Kidney (tissue), 14 donors: ENCODE measurements around the gene LYZL4. TPM values are rescaled to one million over a fixed set of nuclear protein-coding genes. Genes with fewer than 3 reads are reported as not detected.

Experiments
- DNase-seq, 5 donors: peaks; one replicate each; pipeline ENCODE4 v3.0.0-alpha.2; 2013 to 2020
- FAIRE-seq: peaks from 2 replicates; lab custom pipeline; 2012; peaks lifted over from hg19 to GRCh38; lab: Jason Lieb, UNC
- H3K27ac ChIP-seq, 2 donors: one replicate each; pipeline ENCODE4 v1.7.0; 2013; ENCODE audit warnings: low read depth in 2 of 2, low read length in 2 of 2, inconsistent platforms in 1 of 2
- H3K27me3 ChIP-seq: one replicate; pipeline ENCODE4 v1.7.1; 2013; ENCODE audit warnings: low read length, inconsistent platforms; ENCODE audit not compliant: control insufficient read depth, insufficient read depth
- H3K36me3 ChIP-seq, 3 donors: one replicate each; pipeline versions ENCODE4 v1.7.0 to v1.7.1; 2013; ENCODE audit warnings: low read length in 3 of 3, control low read depth in 1 of 3, inconsistent platforms in 1 of 3; ENCODE audit not compliant: insufficient read depth in 3 of 3, control insufficient read depth in 2 of 3
- H3K4me1 ChIP-seq, 3 donors: one replicate each; pipeline versions ENCODE4 v1.7.0 to v1.7.1; 2013; ENCODE audit warnings: low read length in 3 of 3, inconsistent platforms in 1 of 3, low read depth in 1 of 3; ENCODE audit not compliant: control insufficient read depth in 2 of 3, insufficient read depth in 2 of 3
- H3K4me3 ChIP-seq, 3 donors: one replicate each; pipeline versions ENCODE4 v1.7.0 to v1.8.1; 2013; ENCODE audit warnings: low read length in 3 of 3, control low read depth in 1 of 3, inconsistent platforms in 1 of 3
- H3K9ac ChIP-seq, 3 donors: one replicate each; pipeline versions ENCODE4 v1.7.0 to v1.7.1; 2013; ENCODE audit warnings: low read length in 3 of 3, control low read depth in 1 of 3, inconsistent platforms in 1 of 3
- H3K9me3 ChIP-seq, 3 donors: one replicate each; pipeline versions ENCODE4 v1.7.0 to v1.7.1; 2013; ENCODE audit warnings: low read length in 3 of 3, control low read depth in 1 of 3, inconsistent platforms in 1 of 3; ENCODE audit not compliant: control insufficient read depth in 2 of 3, insufficient read depth in 1 of 3
- CTCF ChIP-seq: IDR thresholded peaks from 3 replicates; pipeline ENCODE4 v1.5.1; 2012; ENCODE audit warnings: mild to moderate bottlenecking, moderate library complexity, borderline replicate concordance; ENCODE audit not compliant: insufficient read depth; ENCODE audit errors: extremely low read depth
- intact Hi-C: fragments of 100-400 bp; cut with DNase I; formaldehyde crosslinking; loops from one replicate; pipeline ENCODE4 v1.11.1; 2022
- polyA plus RNA-seq: library from polyadenylated mRNA; stranded (reverse); fragments of 350-450 nt; fragmentation: Illumina TruSeq; extraction: RNeasy Lipid Tissue Mini Kit (QIAGEN cat#74804); gene quantifications from one replicate; pipeline ENCODE4 v1.2.3, GENCODE V29; 2014; ENCODE audit warnings: low read depth, low replicate concordance; ENCODE audit not compliant: insufficient read depth
- total RNA-seq: library from RNA; stranded (reverse); fragmentation: NEBNext Ultra II Directional; extraction: Animal tissue kit (Norgen Biotek cat#: 25700); gene quantifications from one replicate; pipeline ENCODE4 v1.2.1, GENCODE V29; 2021
- donor health status: control.
- donor health status: control.
- donor health status: control.
- donor health status: control.
- donor health status: control.
- donor health status: DM: yes; HTN: yes; CAD: no.
- donor health status: Normal renal cell carcinoma (clear cell type).

LYZL4 gene
- total and polyA plus RNA-seq, 2 donors from 2014 or later: not detected

GRCh38 chr3:42428830-42429229 is 18.4 kb upstream of the LYZL4 start:
- TF ChIP-seq CTCF: no peak
- no peak for DNase-seq
- Histone ChIP-seq H3K4me3 (no peak overlapping the region), H3K36me3 (no peaks in the 10 kb centered on the region), H3K9me3 (peaks cover 0 to 11% (median 0%) of the 10 kb centered on the region in 3 donors), H3K4me1 (no peaks in the 10 kb centered on the region), H3K27ac (no peak overlapping the region), H3K27me3 (no peaks in the 10 kb centered on the region), H3K9ac (no peak overlapping the region)
- intact Hi-C loops: no loop called here
- no peak for FAIRE-seq

- H3K27ac ChIP-seq: no peak overlapping the region
- no peak overlapping the region for H3K4me3 ChIP-seq
- intact Hi-C loops: no loop called here
- H3K4me1 ChIP-seq: no peaks in the 10 kb centered on the region
- DNase-seq (no peak), FAIRE-seq (no peak)
- no peaks in the 10 kb centered on the region for H3K36me3 ChIP-seq
- no peak overlapping the region for H3K9ac ChIP-seq
- no peak for TF ChIP-seq CTCF
- no peaks in the 10 kb centered on the region for H3K27me3 ChIP-seq
- H3K9me3 ChIP-seq: no peaks in the 10 kb centered on the region
These were observed 15.5 kb upstream of the LYZL4 start for GRCh38 chr3:42425736-42426407.

GRCh38 chr3:42424911-42425310 is 14.5 kb upstream of the LYZL4 start:
- Histone ChIP-seq H3K4me3 (no peak overlapping the region), H3K27ac (no peak overlapping the region), H3K9me3 (no peaks in the 10 kb centered on the region), H3K4me1 (no peaks in the 10 kb centered on the region), H3K27me3 (no peaks in the 10 kb centered on the region), H3K9ac (no peak overlapping the region), H3K36me3 (no peaks in the 10 kb centered on the region)
- TF ChIP-seq CTCF: no peak
- intact Hi-C loops: no loop called here
- DNase-seq (no peak), FAIRE-seq (no peak)
